Measurements from ENCODE around the gene COPS6. TPM values are rescaled to one million over a fixed set of nuclear protein-coding genes. Genes with fewer than 3 reads are reported as not detected.

COPS6 gene
- total RNA-seq, 1 donor from 2014 or later: 59.1 TPM

DNA sequence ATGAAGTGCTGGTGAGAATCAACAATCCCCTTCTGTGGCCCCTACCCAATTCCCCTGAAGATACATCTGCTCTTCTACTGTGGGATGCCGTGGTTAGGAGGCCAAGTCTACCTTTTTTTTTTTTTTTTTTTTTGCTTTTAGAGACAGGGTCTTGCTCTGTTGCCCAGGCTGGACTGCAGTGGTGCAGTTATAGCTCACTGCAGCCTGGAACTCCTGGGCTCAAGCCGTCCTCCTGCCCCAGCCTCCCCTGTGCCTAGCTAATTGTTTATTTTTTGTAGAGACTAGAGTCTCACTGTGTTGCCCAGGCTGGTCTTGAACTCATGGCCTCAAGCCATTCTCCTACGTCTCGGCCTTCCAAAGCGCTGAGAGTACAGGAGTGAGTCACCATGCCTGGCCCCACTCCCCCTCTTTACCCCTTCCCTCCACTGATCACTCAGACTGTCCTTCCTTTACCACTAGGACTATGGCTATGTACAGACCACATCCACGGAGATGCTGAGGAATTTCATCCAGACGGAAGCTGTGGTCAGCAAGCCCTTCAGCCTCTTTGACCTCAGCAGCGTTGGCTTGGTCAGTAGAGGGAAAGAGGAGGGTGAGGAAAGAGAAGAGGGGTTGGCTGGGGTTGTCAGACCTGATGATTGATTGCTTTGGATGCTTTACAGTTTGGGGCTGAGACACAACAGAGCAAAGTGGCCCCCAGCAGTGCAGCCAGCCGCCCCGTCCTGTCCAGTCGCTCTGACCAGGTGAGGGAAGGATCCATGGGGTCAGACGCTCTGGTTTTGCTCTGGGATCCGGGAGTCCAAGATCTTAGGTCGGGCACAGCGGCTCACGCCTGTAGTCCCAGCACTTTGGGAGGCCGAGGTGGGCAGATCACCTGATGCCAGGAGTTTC lies 14.4 kb downstream of the COPS6 start:
- DNase-seq: peak; percentile 30

DNA sequence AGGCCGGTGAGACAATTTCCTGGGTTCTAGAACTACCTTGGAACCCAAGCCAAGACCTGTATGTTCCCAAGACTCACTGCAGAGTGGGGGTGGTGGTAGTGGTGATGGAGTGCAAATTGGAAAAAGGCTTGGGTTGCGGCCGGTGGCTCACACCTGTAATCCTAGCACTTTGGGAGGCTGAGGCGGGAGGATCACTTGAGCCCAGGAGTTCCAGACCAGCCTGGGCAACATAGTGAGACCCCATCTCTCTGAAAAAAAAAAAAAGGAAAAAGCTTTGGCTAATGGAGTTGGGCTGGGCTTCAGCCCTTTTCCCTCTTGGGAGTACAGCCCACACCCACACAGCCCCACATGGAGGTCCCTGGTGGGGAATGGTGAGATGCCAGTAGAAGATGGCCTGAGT lies 16.8 kb downstream of the COPS6 start:
- DNase-seq: no peak

DNA sequence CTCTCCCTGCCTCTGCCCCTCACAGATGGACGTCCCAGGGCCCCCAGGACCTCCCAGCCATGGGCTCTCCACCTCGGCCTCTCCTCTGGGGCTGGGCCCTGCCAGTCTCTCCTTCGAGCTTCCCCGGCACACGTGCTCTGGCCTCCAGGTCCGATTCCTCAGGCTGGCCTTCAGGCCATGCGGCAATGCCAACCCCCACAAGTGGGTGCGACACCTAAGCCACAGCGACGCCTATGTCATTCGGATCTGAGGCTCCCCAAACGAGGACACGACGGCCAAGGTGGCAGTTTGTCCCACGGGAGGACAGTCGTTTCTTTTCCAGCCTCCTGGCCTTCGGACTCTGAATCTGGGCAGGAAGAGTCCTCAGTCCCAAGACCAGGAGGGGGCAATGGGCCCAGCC lies 17.9 kb downstream of the COPS6 start:
- no peak for DNase-seq

DNA sequence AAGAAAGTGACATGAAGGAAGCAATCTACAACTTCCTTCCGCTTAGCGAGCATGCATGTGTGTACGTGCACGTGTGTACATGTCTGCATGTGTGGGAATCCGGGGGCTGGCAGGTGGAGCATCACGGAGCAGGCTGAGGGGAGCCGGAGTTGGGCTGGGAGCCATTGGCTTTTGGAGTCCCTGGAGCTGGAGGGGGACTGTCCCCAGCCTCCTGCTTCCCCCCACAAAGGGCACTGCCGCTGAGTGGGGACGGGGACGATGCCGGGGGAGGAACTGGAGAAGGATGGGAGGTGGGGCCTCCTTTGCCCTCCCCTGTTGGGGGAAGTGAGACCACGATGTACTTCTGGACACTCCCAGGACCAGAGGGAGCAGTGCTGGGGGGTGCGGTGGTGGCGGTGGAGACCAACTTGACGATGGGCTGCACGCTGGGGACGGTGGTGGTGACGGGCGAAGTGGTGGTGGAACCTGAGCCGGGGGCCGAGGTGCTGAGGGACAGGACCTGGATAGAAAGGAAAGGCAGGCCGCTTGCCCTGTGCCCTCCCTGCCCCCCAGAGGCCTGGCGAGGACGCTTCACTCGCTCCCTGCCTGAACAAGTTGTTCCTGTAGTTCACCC lies 18.5 kb downstream of the COPS6 start:
- DNase-seq: no peak

DNA sequence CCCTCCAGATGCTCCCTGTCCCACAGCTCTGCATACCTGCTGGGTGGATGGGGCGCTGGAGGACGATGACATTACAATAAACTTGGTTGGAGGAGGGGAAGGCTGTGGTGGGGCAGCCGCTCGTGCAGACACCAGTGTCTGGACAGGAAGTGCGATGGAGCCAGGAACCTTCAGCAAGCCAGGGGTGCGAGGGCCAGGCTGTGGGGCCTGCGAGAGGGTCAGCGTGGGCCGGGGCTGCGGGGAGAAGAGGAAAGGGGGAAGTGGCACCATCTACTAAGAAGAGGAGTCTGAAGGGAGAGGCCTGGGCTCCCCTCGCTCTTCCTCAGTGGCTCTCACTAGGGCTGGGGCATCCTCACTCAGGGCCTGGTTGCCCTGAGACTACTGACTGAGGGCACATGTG lies 19.1 kb downstream of the COPS6 start:
- no peak for DNase-seq

DNA sequence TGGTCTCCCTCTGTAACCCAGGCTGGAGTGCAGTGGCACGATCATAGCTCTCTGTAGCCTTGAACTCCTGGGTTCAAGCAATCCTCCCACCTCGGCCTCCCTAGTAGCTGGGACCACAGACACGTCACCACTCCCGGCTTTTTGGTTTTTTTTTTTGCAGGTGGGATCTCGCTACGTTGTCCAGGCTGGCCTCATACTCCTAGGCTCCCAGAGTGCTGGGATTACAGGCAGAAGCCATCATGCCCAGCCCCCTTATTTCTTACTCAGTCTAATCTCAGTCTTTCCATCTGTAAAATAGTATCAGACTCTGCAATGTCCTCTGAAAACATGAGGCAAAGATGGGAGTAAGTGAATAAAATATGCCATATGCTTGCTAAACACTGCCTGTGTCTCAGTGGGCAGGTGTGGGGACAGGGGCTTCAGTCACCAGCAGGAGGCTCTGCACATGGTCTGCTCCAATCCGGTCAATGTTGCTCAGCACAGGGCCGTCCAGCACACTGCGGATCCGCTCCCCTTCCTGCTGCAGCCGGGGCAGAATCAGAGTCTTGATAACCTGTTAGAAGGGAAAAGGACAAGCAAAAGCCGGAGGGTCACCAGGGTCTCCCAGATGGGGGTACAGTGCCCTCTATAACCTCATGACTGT lies 20.9 kb downstream of the COPS6 start:
- DNase-seq: peak; percentile 28

DNA sequence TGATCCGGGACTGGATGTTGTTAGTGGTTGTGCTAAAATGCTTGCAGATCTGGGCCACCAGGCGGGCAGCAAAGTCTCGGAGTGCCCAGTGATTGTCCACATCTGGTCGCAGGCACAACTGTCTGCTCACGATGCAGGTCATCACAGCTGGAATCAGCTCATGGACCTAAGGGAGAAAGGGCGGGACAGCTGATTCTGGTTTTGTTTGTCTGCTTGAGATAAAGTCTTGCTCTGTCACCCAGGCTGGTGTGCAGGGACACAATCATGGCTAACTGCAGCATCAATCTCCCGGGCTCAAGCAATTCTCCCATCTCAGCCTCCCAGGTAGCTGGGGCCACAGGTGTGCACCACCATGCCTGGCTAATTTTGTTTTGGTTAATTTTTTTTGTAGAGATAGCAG lies 22.4 kb downstream of the COPS6 start:
- no peak for DNase-seq

DNA sequence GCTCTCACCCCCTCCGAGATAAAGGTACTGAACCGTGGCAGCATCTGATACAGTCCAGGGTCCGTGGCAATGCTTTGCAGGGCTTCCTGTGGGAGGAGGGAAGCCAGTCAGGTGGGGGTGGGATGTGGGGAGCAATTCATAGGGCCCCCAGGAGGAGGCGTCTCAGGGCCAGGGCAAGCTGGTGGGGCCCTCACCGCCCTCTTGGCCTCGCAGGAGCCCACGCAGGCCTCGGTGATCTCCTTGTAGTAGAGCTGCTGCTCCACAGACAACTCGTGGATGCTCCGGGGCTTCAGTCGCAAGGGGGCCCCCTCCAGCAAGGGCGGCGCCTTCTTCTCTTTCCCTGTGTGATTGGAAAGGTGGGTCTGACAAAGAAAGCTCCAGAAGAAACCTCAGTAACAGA lies 23.1 kb downstream of the COPS6 start:
- no peak for DNase-seq

DNA sequence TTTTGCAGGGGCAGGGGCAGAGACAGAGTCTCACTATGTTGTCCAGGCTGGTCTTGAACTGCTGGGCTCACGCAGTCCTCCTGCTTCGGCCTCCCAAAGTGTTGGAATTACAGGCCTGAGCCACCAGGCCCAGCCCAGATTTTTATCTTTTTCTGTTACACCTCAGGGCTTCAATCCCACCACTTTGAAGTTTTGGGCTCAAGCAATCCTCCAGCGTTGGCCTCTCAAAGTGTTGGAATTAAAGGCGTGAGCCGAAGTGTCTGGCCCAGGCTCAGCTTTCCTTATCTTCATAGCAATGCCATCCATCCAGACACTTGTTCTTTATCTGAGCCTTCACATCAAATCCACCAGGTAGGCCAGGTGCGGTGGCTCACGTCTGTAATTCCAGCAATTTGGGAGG lies 26.3 kb downstream of the COPS6 start:
- no peak for DNase-seq

DNA sequence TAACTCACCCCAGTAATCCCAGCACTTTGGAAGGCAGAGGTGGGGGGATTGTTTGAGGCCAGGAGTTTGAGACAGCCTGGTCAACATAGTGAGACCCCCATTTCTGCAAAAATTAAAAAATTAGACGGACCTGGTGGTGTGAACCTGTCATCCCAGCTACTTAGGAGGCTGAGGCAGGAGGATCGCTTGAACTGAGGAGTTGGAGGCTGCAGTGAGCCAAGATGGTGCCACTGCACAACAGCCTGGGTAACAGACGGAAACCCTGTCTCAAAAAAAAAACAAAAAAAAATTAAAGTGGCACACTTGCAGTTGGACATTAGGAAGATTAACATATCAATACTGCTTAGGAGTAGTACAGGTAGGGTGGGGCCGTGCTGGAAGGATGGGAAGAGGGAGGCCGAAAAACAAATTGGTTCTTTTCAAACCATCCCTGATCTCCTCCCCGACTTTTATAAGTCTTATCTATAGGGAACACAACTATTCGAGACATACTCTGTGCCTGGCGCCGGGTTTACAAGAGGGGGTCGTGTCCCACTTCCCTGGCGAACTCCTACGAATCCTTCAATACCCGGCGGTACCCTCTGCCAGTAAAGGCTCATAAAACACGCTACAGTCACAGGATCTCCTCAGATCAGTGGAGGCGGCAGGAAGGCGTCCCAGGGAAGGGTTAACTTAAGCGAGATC lies 29.8 kb downstream of the COPS6 start:
- DNase-seq: no peak

DNA sequence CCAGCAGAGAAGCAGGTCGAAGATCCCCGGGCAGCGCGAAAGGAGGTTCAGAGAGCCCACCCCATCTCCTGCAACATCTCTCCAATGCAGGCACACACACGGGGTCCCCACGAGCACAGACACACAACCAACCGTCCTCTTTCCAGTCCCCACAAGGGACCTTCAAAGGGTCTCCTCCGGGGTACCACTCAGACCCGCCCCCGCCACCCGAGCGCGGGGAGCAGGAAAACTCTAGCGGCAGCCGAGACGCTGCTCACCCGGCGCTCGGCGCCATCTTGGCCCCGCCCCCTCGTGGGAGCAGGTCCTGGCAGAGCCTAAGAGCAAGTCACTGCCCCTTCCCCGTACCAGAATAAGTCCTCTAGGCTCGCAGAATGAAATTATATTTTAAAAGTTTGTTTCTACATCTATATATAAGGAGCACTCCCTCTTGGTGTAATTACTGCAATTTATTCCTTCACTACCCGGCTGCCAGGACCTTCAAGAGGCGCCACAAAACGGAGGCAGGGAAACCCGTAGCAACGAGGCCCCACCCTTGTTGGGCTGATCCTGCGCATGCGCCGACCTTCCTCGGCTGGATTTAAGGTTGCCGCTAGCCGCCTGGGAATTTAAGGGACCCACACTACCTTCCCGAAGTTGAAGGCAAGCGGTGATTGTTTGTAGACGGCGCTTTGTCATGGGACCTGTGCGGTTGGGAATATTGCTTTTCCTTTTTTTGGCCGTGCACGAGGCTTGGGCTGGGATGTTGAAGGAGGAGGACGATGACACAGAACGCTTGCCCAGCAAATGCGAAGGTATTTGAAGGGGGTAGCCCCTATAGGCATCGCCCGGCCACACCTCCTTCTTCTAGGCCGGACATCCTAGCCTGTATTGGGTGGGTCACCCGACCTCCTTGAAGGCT lies 30.6 kb downstream of the COPS6 start, which contains the start of the genes CNPY4 and TAF6:
Gene CNPY4, plus strand, starts transcription at position 563 of the 898 bp plus-strand sequence. Its CDS starts 111 bp downstream, at position 674.
Gene TAF6, minus strand, starts transcription at position 287 of the 898 bp plus-strand sequence. CDS start 5,149 bp downstream, outside the sequence.
- peak; percentile 97 for DNase-seq

DNA sequence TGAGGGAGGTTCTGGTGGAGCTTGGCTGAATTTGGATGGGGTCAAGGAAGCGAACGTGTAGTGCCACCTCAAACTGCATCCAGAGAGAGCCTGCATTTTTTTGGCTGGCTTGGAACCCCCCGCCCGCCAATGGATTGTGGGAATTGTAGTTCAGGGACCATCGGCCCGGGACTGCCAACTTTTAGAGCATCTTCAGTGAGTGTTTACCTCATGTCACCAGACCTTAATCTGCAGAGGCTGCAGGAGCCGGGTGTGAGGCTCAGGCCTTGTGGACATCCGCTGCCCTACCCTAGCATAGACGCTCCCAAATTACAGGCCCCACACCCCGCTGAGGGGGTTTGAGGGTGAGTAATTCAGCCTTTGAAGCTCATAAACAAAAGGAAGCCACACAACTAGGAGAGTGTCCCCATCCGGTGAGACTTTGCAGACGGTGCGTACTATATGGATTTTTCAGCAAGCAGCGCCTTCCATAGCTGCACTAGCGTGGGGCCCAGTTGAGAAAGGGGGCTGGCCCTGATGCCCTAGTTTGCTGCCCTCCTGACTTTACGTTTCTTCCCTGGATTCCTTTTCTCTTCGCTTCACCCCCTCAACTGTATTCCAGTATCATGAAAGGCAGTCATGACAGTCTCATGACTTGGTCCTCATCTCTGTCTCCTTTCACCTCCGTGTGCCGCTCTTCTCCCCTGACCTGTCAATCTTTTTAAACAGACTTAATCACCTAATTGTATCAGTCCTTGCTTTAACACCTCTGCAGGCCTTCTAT lies 31.4 kb downstream of the COPS6 start:
- no peak for DNase-seq

DNA sequence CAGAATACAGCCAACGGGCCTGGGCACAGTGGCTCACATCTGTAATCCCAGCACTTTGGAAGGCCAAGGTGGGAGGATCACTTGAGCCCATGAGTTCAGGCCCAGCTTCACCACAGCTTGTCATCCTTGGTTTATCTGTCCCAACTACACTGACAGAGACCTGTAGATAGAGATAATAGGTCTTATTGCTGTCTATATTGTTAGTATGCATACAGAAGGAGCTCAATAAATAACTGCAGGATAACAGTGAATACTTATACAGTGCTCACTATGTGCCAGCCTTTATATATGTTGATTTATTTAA lies 31.9 kb downstream of the COPS6 start:
- DNase-seq: no peak

DNA sequence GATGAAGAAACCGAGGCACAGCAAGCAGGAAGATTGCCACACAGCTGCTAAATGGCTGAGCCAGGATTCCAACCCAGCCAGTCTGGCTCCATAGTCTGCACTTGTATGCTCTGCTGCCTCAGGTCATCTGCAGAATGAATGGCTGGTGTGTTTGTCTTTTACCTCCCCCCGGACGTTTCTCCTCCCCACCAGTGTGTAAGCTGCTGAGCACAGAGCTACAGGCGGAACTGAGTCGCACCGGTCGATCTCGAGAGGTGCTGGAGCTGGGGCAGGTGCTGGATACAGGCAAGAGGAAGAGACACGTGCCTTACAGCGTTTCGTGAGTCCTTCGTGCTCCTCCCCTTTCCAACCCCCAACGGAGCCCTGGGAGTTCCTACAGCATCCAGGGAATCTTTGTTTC lies 33.3 kb downstream of the COPS6 start:
- DNase-seq: no peak

DNA sequence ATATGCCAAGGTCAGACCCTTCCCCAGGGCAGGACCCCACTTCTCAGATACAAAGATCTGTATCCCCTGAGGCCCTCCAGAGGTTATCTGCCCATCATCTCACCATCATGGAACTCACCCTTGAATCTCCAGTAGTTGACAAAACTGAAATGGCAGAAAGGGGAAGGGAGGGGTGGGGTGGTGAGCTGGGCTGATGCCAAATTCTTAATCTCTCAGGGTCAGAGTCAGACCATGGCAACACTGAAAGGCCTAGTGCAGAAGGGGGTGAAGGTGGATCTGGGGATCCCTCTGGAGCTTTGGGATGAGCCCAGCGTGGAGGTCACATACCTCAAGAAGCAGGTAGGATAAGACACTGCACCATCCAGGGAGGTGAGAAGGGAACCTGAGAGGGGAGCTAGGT lies 33.8 kb downstream of the COPS6 start:
- no peak for DNase-seq

DNA sequence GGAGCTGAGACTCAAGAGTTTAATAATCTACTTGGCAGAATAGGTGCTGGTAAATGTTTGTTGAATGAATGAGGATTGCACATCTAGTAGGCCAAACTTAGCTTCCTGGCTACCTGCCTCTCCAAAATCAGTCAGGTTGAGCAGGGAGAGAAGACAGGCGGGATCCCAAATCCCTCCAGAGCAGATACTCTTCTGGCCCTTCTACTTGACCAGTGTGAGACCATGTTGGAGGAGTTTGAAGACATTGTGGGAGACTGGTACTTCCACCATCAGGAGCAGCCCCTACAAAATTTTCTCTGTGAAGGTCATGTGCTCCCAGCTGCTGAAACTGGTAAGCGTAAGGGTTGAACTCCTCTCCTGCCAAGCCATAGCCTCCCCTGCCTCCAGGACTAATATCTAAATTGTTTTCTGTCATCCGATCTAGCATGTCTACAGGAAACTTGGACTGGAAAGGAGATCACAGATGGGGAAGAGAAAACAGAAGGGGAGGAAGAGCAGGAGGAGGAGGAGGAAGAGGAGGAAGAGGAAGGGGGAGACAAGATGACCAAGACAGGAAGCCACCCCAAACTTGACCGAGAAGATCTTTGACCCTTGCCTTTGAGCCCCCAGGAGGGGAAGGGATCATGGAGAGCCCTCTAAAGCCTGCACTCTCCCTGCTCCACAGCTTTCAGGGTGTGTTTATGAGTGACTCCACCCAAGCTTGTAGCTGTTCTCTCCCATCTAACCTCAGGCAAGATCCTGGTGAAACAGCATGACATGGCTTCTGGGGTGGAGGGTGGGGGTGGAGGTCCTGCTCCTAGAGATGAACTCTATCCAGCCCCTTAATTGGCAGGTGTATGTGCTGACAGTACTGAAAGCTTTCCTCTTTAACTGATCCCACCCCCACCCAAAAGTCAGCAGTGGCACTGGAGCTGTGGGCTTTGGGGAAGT lies 35.8 kb downstream of the COPS6 start:
- DNase-seq: no peak

DNA sequence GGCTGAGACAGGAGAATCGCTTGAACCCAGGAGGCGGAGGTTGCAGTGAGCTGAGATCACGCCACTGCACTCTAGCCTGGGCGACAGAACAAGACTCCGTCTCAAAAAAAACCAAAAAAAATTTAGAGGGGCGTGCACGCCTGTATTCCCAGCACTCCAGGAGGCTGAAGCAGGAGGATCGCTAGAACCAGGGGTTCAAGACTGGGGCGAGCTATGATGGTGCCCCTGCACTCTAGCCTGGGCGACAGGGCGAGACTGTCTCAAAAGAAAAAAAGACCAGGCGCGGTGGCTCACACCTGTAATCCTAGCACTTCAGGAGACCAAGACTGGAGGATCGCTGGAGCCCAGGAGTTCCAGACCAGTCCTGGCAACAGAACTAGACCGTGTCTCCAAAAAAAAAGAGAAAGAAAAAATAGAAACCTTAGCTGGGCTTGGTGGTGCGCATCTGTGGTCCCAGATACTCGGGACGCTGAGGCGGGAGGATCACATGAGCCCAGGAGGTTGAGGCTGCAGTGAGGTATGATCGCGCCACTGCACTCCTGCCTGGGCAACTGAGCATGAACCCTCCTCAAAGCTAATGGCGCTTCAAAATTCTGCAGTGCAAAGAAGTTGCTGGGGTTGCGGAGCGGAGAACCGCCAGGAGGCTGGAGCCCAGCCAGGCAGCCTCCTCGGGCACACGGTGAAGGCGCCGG lies 37.6 kb downstream of the COPS6 start:
- no peak for DNase-seq

DNA sequence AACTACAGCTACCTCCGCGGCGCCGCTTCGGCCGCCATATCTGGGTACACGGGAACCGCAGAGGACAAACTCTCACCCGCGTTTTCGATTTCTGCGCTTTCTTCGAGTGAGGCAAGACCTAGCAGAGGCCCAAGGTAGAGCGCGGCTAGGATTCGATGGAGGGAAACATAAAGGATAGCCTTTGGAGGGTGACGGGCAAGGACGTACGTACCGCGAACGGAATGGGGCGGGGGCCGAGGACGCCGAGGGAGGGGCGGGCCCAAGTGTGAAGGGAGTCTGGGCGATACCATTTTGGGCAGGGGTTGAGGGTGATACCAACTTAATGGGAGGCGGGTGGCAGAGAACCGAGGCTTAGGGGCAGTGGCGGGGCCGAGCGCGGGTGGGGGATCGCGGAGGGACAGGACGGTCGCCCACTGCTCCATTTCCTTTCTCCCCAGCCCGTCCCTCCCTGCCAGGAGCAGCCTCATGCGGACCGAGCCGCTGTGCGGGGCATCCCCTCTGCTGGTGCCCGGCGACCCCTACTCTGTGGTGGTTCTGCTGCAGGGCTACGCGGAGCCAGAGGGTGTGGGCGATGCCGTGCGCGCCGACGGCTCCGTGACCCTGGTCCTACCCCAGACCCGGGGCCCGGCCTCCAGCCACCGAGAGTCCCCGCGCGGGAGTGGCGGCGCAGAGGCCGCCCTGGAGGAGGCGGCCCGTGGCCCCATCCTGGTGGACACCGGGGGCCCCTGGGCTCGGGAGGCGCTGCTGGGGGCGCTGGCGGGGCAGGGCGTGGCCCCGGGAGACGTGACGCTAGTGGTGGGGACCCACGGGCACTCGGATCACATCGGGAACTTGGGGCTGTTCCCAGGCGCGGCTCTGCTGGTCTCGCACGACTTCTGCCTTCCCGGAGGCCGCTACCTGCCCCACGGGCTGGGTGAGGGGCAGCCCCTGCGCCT lies 38.4 kb downstream of the COPS6 start, which contains the start of gene MBLAC1:
Gene MBLAC1, plus strand, starts transcription at position 37 of the 935 bp plus-strand sequence. Its CDS starts 429 bp downstream, at position 466.
- DNase-seq: peak; percentile 95

All from dermis blood vessel endothelial cell (primary cell).